Measurements from ENCODE around the gene TENM4.

Gene TENM4

DNA sequence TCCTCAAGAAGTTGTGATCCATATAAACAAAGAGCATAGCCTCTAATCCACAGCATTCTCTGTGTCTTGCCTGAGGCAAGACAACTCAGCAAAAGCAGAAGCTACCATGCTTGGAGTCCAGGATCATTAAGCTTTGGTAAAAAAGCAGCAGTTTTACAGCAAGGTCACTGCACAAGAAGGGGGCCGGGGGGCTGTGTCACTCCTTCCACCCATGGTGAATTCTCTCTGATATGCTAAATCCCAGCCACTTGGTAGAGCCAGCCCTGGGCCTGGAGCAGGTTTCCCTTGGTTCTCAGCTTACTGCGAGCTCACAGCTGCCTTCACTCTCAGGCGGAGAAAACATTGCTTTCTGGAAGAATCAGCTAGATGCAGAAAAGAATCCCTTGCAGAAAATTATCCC is 144.7 kb downstream of the TENM4 start:
- Histone ChIP-seq H3K79me1 (ENCODE audit: low read depth, low read length) (no peaks in the 10 kb centered on the region), H4K8ac (ENCODE audit: low read depth, low read length) (no peak overlapping the region), H3K4me1 (ENCODE audit: control insufficient read depth in 2 of 2, insufficient read depth in 1 of 2, low read depth in 1 of 2, low read length in 2 of 2) (peaks cover 0 to 7% of the 10 kb centered on the region in 2 donors), H3K4me3 (ENCODE audit: low read length in 2 of 2) (no peak overlapping the region), H2BK15ac (ENCODE audit: low read length) (no peak overlapping the region), H3K36me3 (replicated peaks in 1 of 2; ENCODE audit: control insufficient read depth in 2 of 2, insufficient read depth in 2 of 2, low read length in 2 of 2) (no peaks in the 10 kb centered on the region), H3K9me3 (replicated peaks in 1 of 2; ENCODE audit: control insufficient read depth in 2 of 2, insufficient read depth in 1 of 2, low read depth in 1 of 2, low read length in 2 of 2) (no peaks in the 10 kb centered on the region), H3K9ac (ENCODE audit: low read depth, low read length, poor library complexity) (no peak overlapping the region), H3K23ac (ENCODE audit: low read depth, low read length, poor library complexity) (no peak overlapping the region), H3K18ac (ENCODE audit: low read length) (no peak overlapping the region), H2AFZ (ENCODE audit: low read length) (no peak overlapping the region), H3K4me2 (ENCODE audit: insufficient read depth, low read length, poor library complexity, severe bottlenecking) (no peak overlapping the region), H2BK5ac (ENCODE audit: low read length) (no peak overlapping the region), H3K27me3 (ENCODE audit: control insufficient read depth in 3 of 3, insufficient read depth in 3 of 3, low read depth in 1 of 3, low read length in 3 of 3) (no peaks in the 10 kb centered on the region), H3K27ac (replicated peaks; ENCODE audit: low read length) (no peak overlapping the region), H2BK120ac (ENCODE audit: low read depth, low read length) (no peak overlapping the region), H3K4ac (ENCODE audit: low read length) (no peak overlapping the region), H2BK12ac (ENCODE audit: low read length) (no peak overlapping the region), H2AK5ac (ENCODE audit: low read depth, low read length) (no peak overlapping the region), H3K14ac (ENCODE audit: low read length) (no peak overlapping the region), H4K91ac (ENCODE audit: low read depth, low read length, poor library complexity) (no peak overlapping the region)
- no CpG with 5 or more reads among the region's 3 CpGs for WGBS, 2 donors (ENCODE audit: extremely low coverage in 2 of 2, insufficient read length in 2 of 2, insufficient replicate concordance in 1 of 2)
- DNase-seq (ENCODE audit: low spot score), result no peak

DNA sequence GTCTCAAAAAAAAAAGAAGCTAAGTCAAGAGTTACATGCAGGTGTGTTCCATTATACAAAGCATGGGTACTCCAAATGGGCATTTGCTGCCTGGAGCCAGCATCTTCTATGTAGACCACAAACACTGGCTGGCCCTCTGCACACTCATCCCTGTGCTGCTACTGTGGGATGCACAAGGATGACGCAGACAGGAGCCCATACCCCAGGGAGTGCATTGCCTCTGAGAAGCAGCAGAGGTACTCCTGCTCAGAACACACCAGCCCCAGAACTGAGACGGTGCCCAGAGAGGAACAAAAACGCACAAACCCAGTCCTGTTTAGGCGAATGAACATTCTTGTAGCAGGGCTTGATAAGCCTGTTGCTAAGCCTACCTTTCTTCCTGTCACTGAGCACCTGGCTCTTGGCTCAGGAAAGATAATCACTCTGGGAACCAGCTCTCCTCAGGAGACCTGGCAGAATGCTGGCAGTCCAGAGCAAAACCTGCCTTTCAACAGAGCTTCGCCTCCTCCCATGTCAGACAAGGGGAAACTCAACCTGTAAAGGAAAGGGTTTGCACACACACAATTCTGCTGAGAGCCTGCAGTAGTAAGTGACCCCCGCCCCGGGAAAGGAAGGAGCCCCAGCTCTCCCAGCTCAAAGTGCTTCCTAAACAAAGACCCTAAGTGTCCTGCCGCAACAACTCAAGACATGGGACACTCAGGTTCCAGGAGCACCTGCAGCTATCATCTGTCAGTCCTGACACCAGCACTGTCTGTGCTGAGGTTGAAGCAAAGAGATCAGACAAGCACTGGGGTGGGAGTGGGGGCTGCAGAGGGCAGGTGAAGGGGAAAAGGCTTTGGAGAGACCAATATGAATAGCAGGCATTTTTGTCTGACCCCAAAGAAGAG is 145.7 kb downstream of the TENM4 start:
- H2BK12ac ChIP-seq (ENCODE audit: low read length), result no peak overlapping the region
- WGBS, 2 donors (ENCODE audit: extremely low coverage in 2 of 2, insufficient read length in 2 of 2, insufficient replicate concordance in 1 of 2), result no CpG with 5 or more reads among the region's 8 CpGs
- H3K4me3 ChIP-seq (ENCODE audit: low read length in 2 of 2), result no peak overlapping the region
- DNase-seq (ENCODE audit: low spot score), result no peak
- H2AK5ac ChIP-seq (ENCODE audit: low read depth, low read length), result no peak overlapping the region
- no peaks in the 10 kb centered on the region for H3K79me1 ChIP-seq (ENCODE audit: low read depth, low read length)
- H4K91ac ChIP-seq (ENCODE audit: low read depth, low read length, poor library complexity), result no peak overlapping the region
- H3K14ac ChIP-seq (ENCODE audit: low read length), result no peak overlapping the region
- no peak overlapping the region for H4K8ac ChIP-seq (ENCODE audit: low read depth, low read length)
- no peak overlapping the region for H2AFZ ChIP-seq (ENCODE audit: low read length)
- H2BK15ac ChIP-seq (ENCODE audit: low read length), result no peak overlapping the region
- no peak overlapping the region for H3K27ac ChIP-seq (replicated peaks; ENCODE audit: low read length)
- no peak overlapping the region for H3K23ac ChIP-seq (ENCODE audit: low read depth, low read length, poor library complexity)
- no peak overlapping the region for H2BK120ac ChIP-seq (ENCODE audit: low read depth, low read length)
- no peaks in the 10 kb centered on the region for H3K9me3 ChIP-seq (replicated peaks in 1 of 2; ENCODE audit: control insufficient read depth in 2 of 2, insufficient read depth in 1 of 2, low read depth in 1 of 2, low read length in 2 of 2)
- H3K4me1 ChIP-seq (ENCODE audit: control insufficient read depth in 2 of 2, insufficient read depth in 1 of 2, low read depth in 1 of 2, low read length in 2 of 2), result peaks cover 0 to 7% of the 10 kb centered on the region in 2 donors
- no peaks in the 10 kb centered on the region for H3K36me3 ChIP-seq (replicated peaks in 1 of 2; ENCODE audit: control insufficient read depth in 2 of 2, insufficient read depth in 2 of 2, low read length in 2 of 2)
- no peaks in the 10 kb centered on the region for H3K27me3 ChIP-seq (ENCODE audit: control insufficient read depth in 3 of 3, insufficient read depth in 3 of 3, low read depth in 1 of 3, low read length in 3 of 3)
- H2BK5ac ChIP-seq (ENCODE audit: low read length), result no peak overlapping the region
- H3K9ac ChIP-seq (ENCODE audit: low read depth, low read length, poor library complexity), result no peak overlapping the region
- no peak overlapping the region for H3K4me2 ChIP-seq (ENCODE audit: insufficient read depth, low read length, poor library complexity, severe bottlenecking)
- H3K4ac ChIP-seq (ENCODE audit: low read length), result no peak overlapping the region
- no peak overlapping the region for H3K18ac ChIP-seq (ENCODE audit: low read length)

DNA sequence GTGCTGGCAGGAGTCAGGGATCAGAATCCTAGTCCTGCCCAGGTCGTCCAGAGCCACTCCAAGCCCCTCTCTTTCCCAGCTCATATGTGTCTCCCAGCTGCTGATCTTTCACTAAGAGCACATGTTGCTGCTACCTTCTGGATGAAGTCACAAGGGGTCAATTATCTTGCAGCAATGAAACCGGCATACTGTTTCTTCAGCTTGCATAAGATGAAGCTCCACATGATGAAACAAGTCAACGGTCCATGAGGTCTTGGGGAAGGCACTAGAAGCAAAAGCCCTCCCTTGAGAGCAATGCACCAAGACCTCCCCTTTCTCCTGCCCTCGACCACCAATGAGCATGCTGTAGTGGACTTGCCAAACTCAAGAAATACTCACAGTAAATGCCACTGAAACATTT is 148.9 kb downstream of the TENM4 start:
- Histone ChIP-seq H2BK5ac (ENCODE audit: low read length) (no peak overlapping the region), H2BK12ac (ENCODE audit: low read length) (no peak overlapping the region), H3K36me3 (replicated peaks in 1 of 2; ENCODE audit: control insufficient read depth in 2 of 2, insufficient read depth in 2 of 2, low read length in 2 of 2) (no peaks in the 10 kb centered on the region), H3K18ac (ENCODE audit: low read length) (no peak overlapping the region), H2AFZ (ENCODE audit: low read length) (no peak overlapping the region), H3K79me1 (ENCODE audit: low read depth, low read length) (no peaks in the 10 kb centered on the region), H3K23ac (ENCODE audit: low read depth, low read length, poor library complexity) (no peak overlapping the region), H3K14ac (ENCODE audit: low read length) (no peak overlapping the region), H2BK120ac (ENCODE audit: low read depth, low read length) (no peak overlapping the region), H3K27ac (replicated peaks; ENCODE audit: low read length) (no peak overlapping the region), H3K9ac (ENCODE audit: low read depth, low read length, poor library complexity) (no peak overlapping the region), H2AK5ac (ENCODE audit: low read depth, low read length) (no peak overlapping the region), H4K8ac (ENCODE audit: low read depth, low read length) (no peak overlapping the region), H4K91ac (ENCODE audit: low read depth, low read length, poor library complexity) (no peak overlapping the region), H3K27me3 (ENCODE audit: control insufficient read depth in 3 of 3, insufficient read depth in 3 of 3, low read depth in 1 of 3, low read length in 3 of 3) (no peaks in the 10 kb centered on the region), H3K4me3 (ENCODE audit: low read length in 2 of 2) (no peak overlapping the region), H3K4me2 (ENCODE audit: insufficient read depth, low read length, poor library complexity, severe bottlenecking) (no peak overlapping the region), H3K4ac (ENCODE audit: low read length) (no peak overlapping the region), H3K9me3 (replicated peaks in 1 of 2; ENCODE audit: control insufficient read depth in 2 of 2, insufficient read depth in 1 of 2, low read depth in 1 of 2, low read length in 2 of 2) (no peaks in the 10 kb centered on the region), H2BK15ac (ENCODE audit: low read length) (no peak overlapping the region), H3K4me1 (ENCODE audit: control insufficient read depth in 2 of 2, insufficient read depth in 1 of 2, low read depth in 1 of 2, low read length in 2 of 2) (peaks cover 0 to 7% of the 10 kb centered on the region in 2 donors)
- no peak for DNase-seq (ENCODE audit: low spot score)
- no CpG with 5 or more reads among the region's 4 CpGs for WGBS, 2 donors (ENCODE audit: extremely low coverage in 2 of 2, insufficient read length in 2 of 2, insufficient replicate concordance in 1 of 2)

DNA sequence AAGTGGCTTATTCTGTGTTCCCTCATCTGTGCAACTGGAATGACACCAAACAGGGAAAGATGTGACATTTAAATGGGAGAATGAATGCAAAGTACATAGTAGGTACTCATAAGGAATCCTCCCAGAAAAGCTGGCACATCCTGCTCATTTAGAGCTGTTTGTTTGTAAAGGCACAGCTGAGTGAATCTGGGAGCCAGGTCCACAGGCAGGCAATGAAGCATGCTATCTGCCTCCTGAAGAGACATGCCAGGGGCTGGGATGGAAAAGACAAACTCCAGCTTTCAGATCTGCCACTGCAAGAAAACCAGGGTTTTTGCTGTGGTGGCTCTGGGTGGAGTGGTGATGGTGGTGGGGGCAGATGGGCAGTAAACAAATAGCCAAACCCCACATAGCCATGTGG is 150.1 kb downstream of the TENM4 start:
- Histone ChIP-seq H3K23ac (ENCODE audit: low read depth, low read length, poor library complexity) (no peak overlapping the region), H3K4me1 (ENCODE audit: control insufficient read depth in 2 of 2, insufficient read depth in 1 of 2, low read depth in 1 of 2, low read length in 2 of 2) (peaks cover 0 to 6% of the 10 kb centered on the region in 2 donors), H3K4me3 (ENCODE audit: low read length in 2 of 2) (no peak overlapping the region), H2AFZ (ENCODE audit: low read length) (no peak overlapping the region), H3K27ac (replicated peaks; ENCODE audit: low read length) (no peak overlapping the region), H4K8ac (ENCODE audit: low read depth, low read length) (no peak overlapping the region), H2BK120ac (ENCODE audit: low read depth, low read length) (no peak overlapping the region), H3K79me1 (ENCODE audit: low read depth, low read length) (no peaks in the 10 kb centered on the region), H3K9ac (ENCODE audit: low read depth, low read length, poor library complexity) (no peak overlapping the region), H3K27me3 (ENCODE audit: control insufficient read depth in 3 of 3, insufficient read depth in 3 of 3, low read depth in 1 of 3, low read length in 3 of 3) (no peaks in the 10 kb centered on the region), H3K4me2 (ENCODE audit: insufficient read depth, low read length, poor library complexity, severe bottlenecking) (no peak overlapping the region), H2BK15ac (ENCODE audit: low read length) (no peak overlapping the region), H3K18ac (ENCODE audit: low read length) (no peak overlapping the region), H2AK5ac (ENCODE audit: low read depth, low read length) (no peak overlapping the region), H3K9me3 (replicated peaks in 1 of 2; ENCODE audit: control insufficient read depth in 2 of 2, insufficient read depth in 1 of 2, low read depth in 1 of 2, low read length in 2 of 2) (no peaks in the 10 kb centered on the region), H3K36me3 (replicated peaks in 1 of 2; ENCODE audit: control insufficient read depth in 2 of 2, insufficient read depth in 2 of 2, low read length in 2 of 2) (no peaks in the 10 kb centered on the region), H2BK12ac (ENCODE audit: low read length) (no peak overlapping the region), H4K91ac (ENCODE audit: low read depth, low read length, poor library complexity) (no peak overlapping the region), H2BK5ac (ENCODE audit: low read length) (no peak overlapping the region), H3K4ac (ENCODE audit: low read length) (no peak overlapping the region), H3K14ac (ENCODE audit: low read length) (no peak overlapping the region)
- DNase-seq (ENCODE audit: low spot score), result no peak
